Suprapubic skin (tissue), 4 donors: ENCODE data around the gene GABBR1. TPM values are rescaled to one million over a fixed set of nuclear protein-coding genes. Genes with fewer than 3 reads are reported as not detected.

Experiments
- DNase-seq, 2 donors: peaks; one replicate each; pipeline ENCODE4 v3.0.0-alpha.2; 2019; ENCODE audit warnings: low spot score in 2 of 2
- H3K27ac ChIP-seq: fragments of 200-600 bp; sonication (generic); one replicate; pipeline ENCODE4 v1.5.1; 2019
- H3K27me3 ChIP-seq: fragments of 200-600 bp; sonication (generic); one replicate; pipeline ENCODE4 v1.5.1; 2019
- H3K36me3 ChIP-seq: fragments of 200-600 bp; sonication (generic); one replicate; pipeline ENCODE4 v1.5.1; 2019
- H3K4me1 ChIP-seq: fragments of 200-600 bp; sonication (generic); one replicate; pipeline ENCODE4 v1.5.1; 2019
- H3K4me3 ChIP-seq: fragments of 200-600 bp; sonication (generic); one replicate; pipeline ENCODE4 v1.5.1; 2019; ENCODE audit warnings: mild to moderate bottlenecking
- H3K9me3 ChIP-seq: fragments of 200-600 bp; sonication (generic); one replicate; pipeline ENCODE4 v1.5.1; 2019
- CTCF ChIP-seq, 2 donors: fragments of 200-600 bp in 1 of 2; fragments of 450-650 bp in 1 of 2; sonication (generic) in 1 of 2; IDR thresholded peaks; one replicate each; pipeline ENCODE4 v1.5.1; 2016 to 2019; ENCODE audit warnings: antibody characterized with exemption in 2 of 2, mild to moderate bottlenecking in 1 of 2, moderate library complexity in 1 of 2
- EP300 ChIP-seq: sonication (generic); formaldehyde crosslinking; IDR thresholded peaks from one replicate; pipeline ENCODE4 v1.6.1; 2017; ENCODE audit warnings: antibody characterized with exemption
- POLR2A ChIP-seq, 2 donors: fragments of 450-650 bp; IDR thresholded peaks; one replicate each; pipeline ENCODE4 v1.6.1; 2017; ENCODE audit warnings: antibody characterized with exemption in 2 of 2, mild to moderate bottlenecking in 2 of 2, moderate library complexity in 2 of 2
- POLR2AphosphoS5 ChIP-seq, 3 donors: sonication (generic); formaldehyde crosslinking; IDR thresholded peaks; one replicate each; pipeline ENCODE4 v1.6.1; 2017; ENCODE audit warnings: antibody characterized with exemption in 3 of 3
- WGBS: methylation state at CpG from one replicate; pipeline ENCODE4 v1.1.5; 2018; 5-methylcytosine and 5-hydroxymethylcytosine counted together
- total RNA-seq, 4 donors: library from RNA; depleted of rRNA; stranded (reverse); fragments of >200 nt; gene quantifications; one replicate each; pipeline ENCODE4 v1.1.0, GENCODE V29; 2016

The GABBR1 gene
- total RNA-seq, 4 donors from 2014 or later = 16.4 to 78.1 (median 31.1) TPM

GRCh38 chr6:29652198-29652584, 19.2 kb upstream of the GABBR1 start:
- H3K27ac ChIP-seq = no peak overlapping the region
- H3K36me3 ChIP-seq = no peaks in the 10 kb centered on the region
- DNase-seq = no peak
- H3K9me3 ChIP-seq = no peaks in the 10 kb centered on the region
- WGBS = 91% methylated on average over 10 of the region's 10 CpGs
- peaks cover 14% of the 10 kb centered on the region for H3K4me1 ChIP-seq
- no peaks in the 10 kb centered on the region for H3K27me3 ChIP-seq
- TF ChIP-seq EP300 (no peak), POLR2AphosphoS5 (IDR thresholded peaks at IDR 0.05) (no peak), CTCF (IDR thresholded peaks at IDR 0.05) (no peak), POLR2A (IDR thresholded peaks at IDR 0.05) (no peak)
- H3K4me3 ChIP-seq = no peak overlapping the region

- H3K4me3 ChIP-seq = no peak overlapping the region
- no peaks in the 10 kb centered on the region for H3K36me3 ChIP-seq
- H3K27me3 ChIP-seq = no peaks in the 10 kb centered on the region
- peaks cover 14% of the 10 kb centered on the region for H3K4me1 ChIP-seq
- TF ChIP-seq CTCF (IDR thresholded peaks at IDR 0.05) (peak; percentile 51 to 52), EP300 (no peak)
- no peak for DNase-seq
- H3K27ac ChIP-seq = no peak overlapping the region
- no peaks in the 10 kb centered on the region for H3K9me3 ChIP-seq
- 64% methylated on average over 8 of the region's 8 CpGs for WGBS
Measured at GRCh38 chr6:29651413-29652197, 18.6 kb upstream of the GABBR1 start.

- H3K4me3 ChIP-seq = peak overlapping the region; percentile 64
- TF ChIP-seq EP300 = no peak
- TF ChIP-seq CTCF (IDR thresholded peaks at IDR 0.05) = peak; percentile 93
- peak in 2 of 3 donors; percentile 30 to 88 for TF ChIP-seq POLR2AphosphoS5 (IDR thresholded peaks at IDR 0.05)
- TF ChIP-seq POLR2A (IDR thresholded peaks at IDR 0.05) = peak in 1 of 2 donors; percentile 77
- DNase-seq = peak; percentile 99
- H3K27me3 ChIP-seq = no peaks in the 10 kb centered on the region
- peaks cover 14% of the 10 kb centered on the region for H3K4me1 ChIP-seq
- 3% methylated on average over 33 of the region's 33 CpGs for WGBS
- no peaks in the 10 kb centered on the region for H3K36me3 ChIP-seq
- H3K27ac ChIP-seq = peak overlapping the region; percentile 96
- H3K9me3 ChIP-seq = no peaks in the 10 kb centered on the region
Measured at GRCh38 chr6:29649701-29650673, 17.0 kb upstream of the GABBR1 start.

GRCh38 chr6:29647927-29648642, 15.1 kb upstream of the GABBR1 start:
- peak in 1 of 2 donors; percentile 43 for TF ChIP-seq CTCF (IDR thresholded peaks at IDR 0.05)
- no peak for TF ChIP-seq POLR2AphosphoS5 (IDR thresholded peaks at IDR 0.05)
- peaks cover 14% of the 10 kb centered on the region for H3K4me1 ChIP-seq
- H3K27me3 ChIP-seq = no peaks in the 10 kb centered on the region
- H3K4me3 ChIP-seq = no peak overlapping the region
- no peak overlapping the region for H3K27ac ChIP-seq
- 91% methylated on average over 23 of the region's 23 CpGs for WGBS
- no peak for DNase-seq
- no peaks in the 10 kb centered on the region for H3K36me3 ChIP-seq
- no peaks in the 10 kb centered on the region for H3K9me3 ChIP-seq
